H1 (cell line): ENCODE results near the gene SMCO1. TPM values are rescaled to one million over a fixed set of nuclear protein-coding genes. Genes with fewer than 3 reads are reported as not detected.

Source experiments
- CEBPB ChIP-seq: IDR thresholded peaks from 2 replicates; pipeline ENCODE4 v1.6.1; 2012; ENCODE audit warnings: low read depth, low read length
- HDAC2 ChIP-seq, 2 experiments: fragments of 300-600 bp in 1 of 2; sonication (generic) in 1 of 2; IDR thresholded peaks; 2 replicates each; pipeline ENCODE4 v1.6.1; 2011 to 2012; ENCODE audit warnings: low read depth in 2 of 2, low read length in 2 of 2, mild to moderate bottlenecking in 2 of 2, moderate library complexity in 2 of 2, borderline replicate concordance in 1 of 2, inconsistent platforms in 1 of 2
- JUND ChIP-seq: IDR thresholded peaks from 2 replicates; pipeline ENCODE4 v1.6.1; 2011; ENCODE audit warnings: mild to moderate bottlenecking, improper control_type of control experiment, low read length
- RAD21 ChIP-seq, 2 experiments: IDR thresholded peaks in 1 of 2; conservative IDR thresholded peaks in 1 of 2; 2 replicates each; pipeline ENCODE4 v1.6.1; 2011; ENCODE audit warnings: low read depth in 2 of 2, low read length in 2 of 2, improper control_type of control experiment in 1 of 2, inconsistent platforms in 1 of 2, mild to moderate bottlenecking in 1 of 2, moderate library complexity in 1 of 2
- SAP30 ChIP-seq: fragments of 300-600 bp; sonication (generic); IDR thresholded peaks from 2 replicates; pipeline ENCODE4 v1.7.1; 2012; ENCODE audit warnings: low read length, moderate library complexity, mild to moderate bottlenecking, inconsistent platforms; ENCODE audit not compliant: insufficient read depth, insufficient replicate concordance
- SIN3A ChIP-seq, 2 experiments: IDR thresholded peaks in 1 of 2; conservative IDR thresholded peaks in 1 of 2; 2 replicates each; pipeline ENCODE4 v1.6.1; 2011 to 2012; ENCODE audit warnings: low read length in 2 of 2, improper control_type of control experiment in 1 of 2, low read depth in 1 of 2, mild to moderate bottlenecking in 1 of 2
- TBP ChIP-seq: IDR thresholded peaks from 2 replicates; pipeline ENCODE4 v1.6.1; 2011; ENCODE audit warnings: low read depth, low read length, improper control_type of control experiment
- TEAD4 ChIP-seq: IDR thresholded peaks from 2 replicates; pipeline ENCODE4 v1.6.1; 2012; ENCODE audit warnings: low read depth, low read length, inconsistent platforms, mixed read lengths
- ZNF274 ChIP-seq: IDR thresholded peaks from 2 replicates; pipeline ENCODE4 v1.7.0; 2012; ENCODE audit warnings: low read length, borderline replicate concordance; ENCODE audit errors: extremely low read depth
- polyA plus RNA-seq, 7 experiments: library from polyadenylated mRNA; depleted of rRNA in 3 of 7; stranded (reverse) in 5 of 7; unstranded in 2 of 7; fragments of >200 nt in 5 of 7; fragments of 200-250 nt in 2 of 7; gene quantifications; 1 replicate in 5 of 7; 2 replicates in 1 of 7; 4 replicates in 1 of 7; pipeline versions ENCODE4 v1.2.1 to v1.2.3, GENCODE V29; 2011 to 2013; ENCODE audit warnings: missing spikeins in 2 of 7, mixed read lengths in 2 of 7
- total RNA-seq: library from RNA; stranded (reverse); fragmentation: NEBNext Ultra II Directional; extraction: Animal tissue kit (Norgen Biotek cat#: 25700); gene quantifications from 2 replicates; pipeline ENCODE4 v1.2.1, GENCODE V29; 2021

Gene SMCO1
- total and polyA plus RNA-seq, 2 of the 8 experiments (the other 6 are each of a cell fraction or from before 2014, with no cell fraction given) = 0.03 TPM; not detected in 1

DNA sequence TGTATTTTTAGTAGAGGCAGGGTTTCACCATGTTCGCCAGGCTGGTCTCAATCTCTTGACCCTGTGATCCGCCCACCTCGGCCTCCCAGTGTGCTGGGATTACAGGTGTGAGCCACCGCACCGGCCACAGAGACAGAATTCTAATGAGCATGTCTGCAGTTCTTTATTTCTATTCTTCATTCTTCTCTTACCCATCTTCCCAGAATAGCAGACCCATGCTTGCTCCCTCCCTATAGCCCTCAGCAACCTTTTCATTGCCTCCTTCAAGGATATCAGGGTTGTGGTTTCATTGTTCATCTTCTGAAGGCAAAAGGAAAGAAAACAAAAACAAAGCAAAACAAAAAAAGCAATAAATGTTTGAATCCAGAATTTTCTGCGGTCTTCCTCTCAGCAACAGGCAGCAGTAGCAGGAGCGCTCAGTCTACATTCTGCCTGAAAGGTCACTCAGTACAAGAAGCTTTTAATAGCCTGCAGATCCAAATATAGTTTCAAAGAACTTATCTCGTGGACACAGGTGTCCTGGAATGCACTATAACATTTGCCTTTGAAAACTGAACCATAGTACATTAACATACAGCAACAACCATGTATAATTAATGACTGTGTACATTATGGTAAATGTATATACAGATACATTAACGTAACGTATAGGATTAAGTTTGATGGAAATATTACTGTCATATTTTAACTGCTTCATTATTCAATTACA is at the start of gene SMCO1 (continued):
- TF ChIP-seq TEAD4 (no peak), RAD21 (IDR thresholded peaks at IDR 0.05 in 1 of 2, conservative IDR thresholded peaks at IDR 0.05 in 1 of 2; ENCODE audit: low read depth in 2 of 2, low read length in 2 of 2) (no peak), SAP30 (no peak), TBP (no peak), JUND (no peak), ZNF274 (no peak), SIN3A (conservative IDR thresholded peaks at IDR 0.05 in 1 of 2, IDR thresholded peaks at IDR 0.05 in 1 of 2; ENCODE audit: low read depth in 1 of 2, low read length in 2 of 2) (no peak), CEBPB (no peak), HDAC2 (IDR thresholded peaks at IDR 0.05; ENCODE audit: borderline replicate concordance in 1 of 2, low read depth in 2 of 2, low read length in 2 of 2) (no peak)
